ENCODE measurements around the gene USP19. TPM values are rescaled to one million over a fixed set of nuclear protein-coding genes. Genes with fewer than 3 reads are reported as not detected.

USP19 gene
- polyA plus RNA-seq, 1 donor from 2014 or later: 58.5 TPM

GRCh38 chr3:49112262-49112661 lies 8.4 kb downstream of the USP19 start:
- Histone ChIP-seq H4K20me1 (ENCODE audit: insufficient read depth) (no peaks in the 10 kb centered on the region), H3K4me3 (ENCODE audit: low read length) (no peak overlapping the region), H3K9ac (ENCODE audit: low read length) (no peak overlapping the region), H3K4me2 (ENCODE audit: low read length) (no peak overlapping the region), H3F3A (ENCODE audit: insufficient read depth, low read length, poor library complexity, severe bottlenecking) (no peaks in the 10 kb centered on the region), H3K27me3 (ENCODE audit: insufficient read depth, low read depth, low read length) (no peaks in the 10 kb centered on the region), H3K9me2 (ENCODE audit: insufficient read depth, low read length) (no peaks in the 10 kb centered on the region), H3K36me3 (ENCODE audit: insufficient read depth, low read length) (peaks cover 7% of the 10 kb centered on the region), H3K79me2 (replicated peaks; ENCODE audit: insufficient read depth, low read length) (no peaks in the 10 kb centered on the region), H2AFZ (ENCODE audit: low read depth, low read length) (no peak overlapping the region), H3K9me3 (ENCODE audit: low read length) (no peaks in the 10 kb centered on the region), H3K27ac (ENCODE audit: low read length) (no peak overlapping the region)
- TF ChIP-seq EZH2 (IDR thresholded peaks at IDR 0.05; ENCODE audit: borderline replicate concordance, insufficient read depth, low read length, poor library complexity, severe bottlenecking) (no peak), POLR2AphosphoS5 (IDR thresholded peaks at IDR 0.05) (no peak), MXI1 (conservative IDR thresholded peaks at IDR 0.05; ENCODE audit: poor library complexity, severe bottlenecking) (no peak), CTCF (IDR thresholded peaks at IDR 0.05; ENCODE audit: poor library complexity, severe bottlenecking) (no peak), TAF1 (IDR thresholded peaks at IDR 0.05; ENCODE audit: low read depth) (no peak), SMC3 (conservative IDR thresholded peaks at IDR 0.05; ENCODE audit: poor library complexity) (no peak), RAD21 (conservative IDR thresholded peaks at IDR 0.05) (no peak), EP300 (conservative IDR thresholded peaks at IDR 0.05; ENCODE audit: poor library complexity, severe bottlenecking) (no peak)
- TF ChIP-seq, protein P1, sequence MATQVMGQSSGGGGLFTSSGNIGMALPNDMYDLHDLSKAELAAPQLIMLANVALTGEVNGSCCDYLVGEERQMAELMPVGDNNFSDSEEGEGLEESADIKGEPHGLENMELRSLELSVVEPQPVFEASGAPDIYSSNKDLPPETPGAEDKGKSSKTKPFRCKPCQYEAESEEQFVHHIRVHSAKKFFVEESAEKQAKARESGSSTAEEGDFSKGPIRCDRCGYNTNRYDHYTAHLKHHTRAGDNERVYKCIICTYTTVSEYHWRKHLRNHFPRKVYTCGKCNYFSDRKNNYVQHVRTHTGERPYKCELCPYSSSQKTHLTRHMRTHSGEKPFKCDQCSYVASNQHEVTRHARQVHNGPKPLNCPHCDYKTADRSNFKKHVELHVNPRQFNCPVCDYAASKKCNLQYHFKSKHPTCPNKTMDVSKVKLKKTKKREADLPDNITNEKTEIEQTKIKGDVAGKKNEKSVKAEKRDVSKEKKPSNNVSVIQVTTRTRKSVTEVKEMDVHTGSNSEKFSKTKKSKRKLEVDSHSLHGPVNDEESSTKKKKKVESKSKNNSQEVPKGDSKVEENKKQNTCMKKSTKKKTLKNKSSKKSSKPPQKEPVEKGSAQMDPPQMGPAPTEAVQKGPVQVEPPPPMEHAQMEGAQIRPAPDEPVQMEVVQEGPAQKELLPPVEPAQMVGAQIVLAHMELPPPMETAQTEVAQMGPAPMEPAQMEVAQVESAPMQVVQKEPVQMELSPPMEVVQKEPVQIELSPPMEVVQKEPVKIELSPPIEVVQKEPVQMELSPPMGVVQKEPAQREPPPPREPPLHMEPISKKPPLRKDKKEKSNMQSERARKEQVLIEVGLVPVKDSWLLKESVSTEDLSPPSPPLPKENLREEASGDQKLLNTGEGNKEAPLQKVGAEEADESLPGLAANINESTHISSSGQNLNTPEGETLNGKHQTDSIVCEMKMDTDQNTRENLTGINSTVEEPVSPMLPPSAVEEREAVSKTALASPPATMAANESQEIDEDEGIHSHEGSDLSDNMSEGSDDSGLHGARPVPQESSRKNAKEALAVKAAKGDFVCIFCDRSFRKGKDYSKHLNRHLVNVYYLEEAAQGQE (IDR thresholded peaks at IDR 0.05; ENCODE audit: borderline replicate concordance): no peak

DNA sequence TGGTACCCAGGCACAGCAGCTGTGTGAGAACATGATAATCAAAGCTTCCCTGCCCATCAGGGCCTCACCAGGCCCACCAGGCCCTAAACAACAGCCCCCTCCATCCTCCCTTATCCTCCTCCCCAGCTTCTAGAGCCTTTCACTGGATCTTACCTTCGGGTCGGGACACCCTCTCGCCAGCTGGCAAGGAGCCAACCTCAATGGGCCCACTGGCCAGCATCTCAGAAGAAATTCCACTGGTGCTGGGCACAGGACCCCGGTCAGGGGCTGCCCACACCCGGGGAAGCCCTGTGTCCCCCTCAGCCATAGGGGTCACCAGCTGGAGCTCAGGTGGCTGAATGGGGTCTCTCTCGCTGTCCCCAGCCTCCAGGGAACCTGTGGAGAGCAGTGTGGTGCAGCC lies 9.3 kb downstream of the USP19 start:
- peaks cover 7% of the 10 kb centered on the region for H3K36me3 ChIP-seq (ENCODE audit: insufficient read depth, low read length)

More for the DNA sequence above, 9.3 kb downstream of the USP19 start:
- Histone ChIP-seq H4K20me1 (ENCODE audit: insufficient read depth) (no peaks in the 10 kb centered on the region), H3K9me3 (ENCODE audit: low read length) (no peaks in the 10 kb centered on the region), H3F3A (ENCODE audit: insufficient read depth, low read length, poor library complexity, severe bottlenecking) (no peaks in the 10 kb centered on the region), H3K9me2 (ENCODE audit: insufficient read depth, low read length) (no peaks in the 10 kb centered on the region), H3K4me3 (ENCODE audit: low read length) (no peak overlapping the region), H2AFZ (ENCODE audit: low read depth, low read length) (no peak overlapping the region), H3K27ac (ENCODE audit: low read length) (no peak overlapping the region), H3K9ac (ENCODE audit: low read length) (no peak overlapping the region), H3K27me3 (ENCODE audit: insufficient read depth, low read depth, low read length) (no peaks in the 10 kb centered on the region), H3K79me2 (replicated peaks; ENCODE audit: insufficient read depth, low read length) (no peaks in the 10 kb centered on the region), H3K4me2 (ENCODE audit: low read length) (no peak overlapping the region)
- TF ChIP-seq EP300 (conservative IDR thresholded peaks at IDR 0.05; ENCODE audit: poor library complexity, severe bottlenecking): no peak
- TF ChIP-seq POLR2AphosphoS5 (IDR thresholded peaks at IDR 0.05): no peak
- TF ChIP-seq MXI1 (conservative IDR thresholded peaks at IDR 0.05; ENCODE audit: poor library complexity, severe bottlenecking): no peak
- no peak for TF ChIP-seq SMC3 (conservative IDR thresholded peaks at IDR 0.05; ENCODE audit: poor library complexity)
- no peak for TF ChIP-seq TAF1 (IDR thresholded peaks at IDR 0.05; ENCODE audit: low read depth)
- TF ChIP-seq EZH2 (IDR thresholded peaks at IDR 0.05; ENCODE audit: borderline replicate concordance, insufficient read depth, low read length, poor library complexity, severe bottlenecking): no peak

Data from neural cell (in vitro differentiated cells).